Nephron (organoid): ENCODE results near the gene CLP1.

Experiments used
- H3K27ac Mint-ChIP-seq, 3 experiments: 2 replicates each; pipeline ENCODE4 v1.8.0; 2020; ENCODE audit warnings: mixed read lengths in 3 of 3, mild to moderate bottlenecking in 2 of 3, moderate library complexity in 1 of 3
- H3K27me3 Mint-ChIP-seq: 2 replicates; pipeline ENCODE4 v1.8.0; 2021; ENCODE audit warnings: low read depth, mild to moderate bottlenecking, moderate library complexity, mixed read lengths
- H3K36me3 Mint-ChIP-seq: 2 replicates; pipeline ENCODE4 v1.8.0; 2020; ENCODE audit warnings: low read depth, mixed read lengths
- H3K4me1 Mint-ChIP-seq: 2 replicates; pipeline ENCODE4 v1.8.0; 2020; ENCODE audit warnings: mixed read lengths
- H3K4me3 Mint-ChIP-seq, 3 experiments: 2 replicates each; pipeline ENCODE4 v1.8.0; 2020; ENCODE audit warnings: mild to moderate bottlenecking in 3 of 3, mixed read lengths in 3 of 3, moderate library complexity in 2 of 3
- H3K9me3 Mint-ChIP-seq: 2 replicates; pipeline ENCODE4 v1.8.0; 2020; ENCODE audit warnings: mixed read lengths
- CTCF ChIP-seq, 3 experiments: fragments of 200-600 bp; sonication (generic); IDR thresholded peaks; one replicate each; pipeline ENCODE4 v1.5.0; 2021; ENCODE audit warnings: antibody characterized with exemption in 3 of 3; ENCODE audit not compliant: unreplicated experiment in 3 of 3

The CLP1 gene

GRCh38 chr11:57638005-57638781 lies 19.4 kb upstream of the CLP1 start:
- peaks cover 13% of the 10 kb centered on the region for H3K36me3 Mint-ChIP-seq
- peak overlapping the region; percentile 89 to 95 (median 94) for H3K4me3 Mint-ChIP-seq
- peaks cover 36% of the 10 kb centered on the region for H3K4me1 Mint-ChIP-seq
- H3K9me3 Mint-ChIP-seq = no peaks in the 10 kb centered on the region
- H3K27me3 Mint-ChIP-seq = peaks cover 4% of the 10 kb centered on the region
- peak overlapping the region; percentile 96 to 100 (median 98) for H3K27ac Mint-ChIP-seq
- TF ChIP-seq CTCF (IDR thresholded peaks at IDR 0.05; ENCODE audit: unreplicated experiment in 3 of 3) = no peak

- no peak for TF ChIP-seq CTCF (IDR thresholded peaks at IDR 0.05; ENCODE audit: unreplicated experiment in 3 of 3)
- Mint-ChIP-seq H3K9me3 (no peaks in the 10 kb centered on the region), H3K4me3 (peak overlapping the region; percentile 89 to 95 (median 94)), H3K36me3 (peaks cover 19% of the 10 kb centered on the region), H3K27me3 (peaks cover 4% of the 10 kb centered on the region), H3K4me1 (peaks cover 42% of the 10 kb centered on the region), H3K27ac (peak overlapping the region; percentile 96 to 100 (median 98))
These were observed 18.7 kb upstream of the CLP1 start for GRCh38 chr11:57638811-57639320.

GRCh38 chr11:57639321-57640067 lies 18.1 kb upstream of the CLP1 start:
- peak overlapping the region; percentile 89 to 95 (median 94) for H3K4me3 Mint-ChIP-seq
- H3K27me3 Mint-ChIP-seq = peaks cover 4% of the 10 kb centered on the region
- H3K27ac Mint-ChIP-seq = peak overlapping the region; percentile 96 to 100 (median 98)
- peaks cover 46% of the 10 kb centered on the region for H3K4me1 Mint-ChIP-seq
- H3K9me3 Mint-ChIP-seq = no peaks in the 10 kb centered on the region
- H3K36me3 Mint-ChIP-seq = peaks cover 21% of the 10 kb centered on the region
- no peak for TF ChIP-seq CTCF (IDR thresholded peaks at IDR 0.05; ENCODE audit: unreplicated experiment in 3 of 3)

- Mint-ChIP-seq H3K27ac (peak overlapping the region; percentile 96 to 100 (median 98)), H3K9me3 (no peaks in the 10 kb centered on the region), H3K4me1 (peaks cover 53% of the 10 kb centered on the region), H3K36me3 (peaks cover 21% of the 10 kb centered on the region), H3K27me3 (peaks cover 4% of the 10 kb centered on the region), H3K4me3 (peak overlapping the region; percentile 89 to 95 (median 94))
- TF ChIP-seq CTCF (IDR thresholded peaks at IDR 0.05; ENCODE audit: unreplicated experiment in 3 of 3) = no peak
These were observed 17.3 kb upstream of the CLP1 start for GRCh38 chr11:57640068-57640800.

- Mint-ChIP-seq H3K27me3 (peaks cover 4% of the 10 kb centered on the region), H3K27ac (peak overlapping the region; percentile 96 to 100 (median 98)), H3K9me3 (no peaks in the 10 kb centered on the region), H3K4me3 (peak overlapping the region; percentile 89 to 95 (median 94)), H3K4me1 (peaks cover 63% of the 10 kb centered on the region), H3K36me3 (peaks cover 21% of the 10 kb centered on the region)
- TF ChIP-seq CTCF (IDR thresholded peaks at IDR 0.05; ENCODE audit: unreplicated experiment in 3 of 3) = peak; percentile 33 to 49 (median 39)
These were observed 16.4 kb upstream of the CLP1 start for GRCh38 chr11:57641011-57641807.
